Inferior parietal cortex (tissue), 1 donor: ENCODE data around the gene STARD3.

Source experiments
- DNase-seq: peaks from one replicate; pipeline ENCODE4 v3.0.0-alpha.2; 2016; ENCODE audit errors: extremely low spot score

Gene STARD3

GRCh38 chr17:39638317-39638716 is 1.4 kb downstream of the STARD3 start:
- DNase-seq, result no peak

- DNase-seq, result no peak
Observed at GRCh38 chr17:39639043-39639442, 2.1 kb downstream of the STARD3 start.

- no peak for DNase-seq
Observed at GRCh38 chr17:39639566-39640458, 2.9 kb downstream of the STARD3 start.

GRCh38 chr17:39640591-39641031 is 3.7 kb downstream of the STARD3 start:
- DNase-seq, result no peak

GRCh38 chr17:39641097-39641496 is 4.2 kb downstream of the STARD3 start:
- DNase-seq, result no peak

GRCh38 chr17:39641883-39642282 is 4.9 kb downstream of the STARD3 start:
- no peak for DNase-seq

GRCh38 chr17:39642291-39643074 is 5.5 kb downstream of the STARD3 start:
- no peak for DNase-seq

- no peak for DNase-seq
Observed at GRCh38 chr17:39643271-39643670, 6.3 kb downstream of the STARD3 start.

GRCh38 chr17:39647256-39647655 is 10.3 kb downstream of the STARD3 start:
- DNase-seq, result no peak

GRCh38 chr17:39648616-39649366 is 11.8 kb downstream of the STARD3 start:
- no peak for DNase-seq

GRCh38 chr17:39650121-39650579 is 13.2 kb downstream of the STARD3 start:
- DNase-seq, result no peak

- DNase-seq, result no peak
Observed at GRCh38 chr17:39651923-39652586, 15.1 kb downstream of the STARD3 start.

- no peak for DNase-seq
Observed at GRCh38 chr17:39652587-39653315, 15.8 kb downstream of the STARD3 start.

GRCh38 chr17:39653316-39653661 is 16.3 kb downstream of the STARD3 start:
- DNase-seq, result no peak

- peak; percentile 75 for DNase-seq
Observed at GRCh38 chr17:39653662-39654331, 16.9 kb downstream of the STARD3 start.

GRCh38 chr17:39655105-39655504 is 18.2 kb downstream of the STARD3 start:
- no peak for DNase-seq

- DNase-seq, result no peak
Observed at GRCh38 chr17:39658346-39658745, 21.4 kb downstream of the STARD3 start.

GRCh38 chr17:39658760-39659159 is 21.8 kb downstream of the STARD3 start:
- DNase-seq, result no peak

- no peak for DNase-seq
Observed at GRCh38 chr17:39659279-39660010, 22.5 kb downstream of the STARD3 start.

- no peak for DNase-seq
Observed at GRCh38 chr17:39660011-39660360, 23.0 kb downstream of the STARD3 start.
